NCI-H2196 (cell line): Measurements from ENCODE around the gene ASMTL.
"Not testable (repeated sequence)": the region's sequence is repeated elsewhere in the genome, so short reads cannot be mapped to it uniquely, and the experiment has no call there.

Experiments
- DNase-seq: peaks from one replicate; lab custom pipeline; 2025; ENCODE audit not compliant: unreplicated experiment; lab: John Stamatoyannopoulos, UW

ASMTL gene

GRCh38 chrX:1462596-1463251 lies 10.0 kb upstream of the ASMTL start:
- no peak for DNase-seq

DNA sequence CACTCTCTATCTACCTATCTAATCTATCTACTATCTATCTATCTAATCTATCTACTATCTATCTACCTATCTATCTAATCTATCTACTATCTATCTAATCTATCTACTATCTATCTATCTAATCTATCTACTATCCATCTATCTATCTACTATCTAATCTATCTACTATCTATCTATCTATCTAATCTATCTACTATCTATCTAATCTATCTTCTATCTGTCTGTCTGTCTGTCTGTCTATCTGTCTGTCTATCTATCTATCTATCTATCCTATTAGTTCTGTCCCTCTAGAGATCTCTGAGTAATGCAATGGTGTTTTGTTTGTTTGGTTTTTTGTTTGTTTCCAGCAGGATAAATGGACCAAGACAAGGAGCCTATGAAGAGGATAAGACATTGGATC lies 9.4 kb upstream of the ASMTL start:
- DNase-seq = no peak

- no peak for DNase-seq
Measured at GRCh38 chrX:1455948-1456280, 3.2 kb upstream of the ASMTL start.

GRCh38 chrX:1453951-1454785 lies 1.5 kb upstream of the ASMTL start:
- no peak for DNase-seq

GRCh38 chrX:1453395-1453783 lies 680 bp upstream of the ASMTL start:
- DNase-seq = no peak

GRCh38 chrX:1451661-1452515 lies 821 bp downstream of the ASMTL start:
- DNase-seq = no peak

GRCh38 chrX:1451251-1451660 lies 1.5 kb downstream of the ASMTL start:
- DNase-seq = no peak

DNA sequence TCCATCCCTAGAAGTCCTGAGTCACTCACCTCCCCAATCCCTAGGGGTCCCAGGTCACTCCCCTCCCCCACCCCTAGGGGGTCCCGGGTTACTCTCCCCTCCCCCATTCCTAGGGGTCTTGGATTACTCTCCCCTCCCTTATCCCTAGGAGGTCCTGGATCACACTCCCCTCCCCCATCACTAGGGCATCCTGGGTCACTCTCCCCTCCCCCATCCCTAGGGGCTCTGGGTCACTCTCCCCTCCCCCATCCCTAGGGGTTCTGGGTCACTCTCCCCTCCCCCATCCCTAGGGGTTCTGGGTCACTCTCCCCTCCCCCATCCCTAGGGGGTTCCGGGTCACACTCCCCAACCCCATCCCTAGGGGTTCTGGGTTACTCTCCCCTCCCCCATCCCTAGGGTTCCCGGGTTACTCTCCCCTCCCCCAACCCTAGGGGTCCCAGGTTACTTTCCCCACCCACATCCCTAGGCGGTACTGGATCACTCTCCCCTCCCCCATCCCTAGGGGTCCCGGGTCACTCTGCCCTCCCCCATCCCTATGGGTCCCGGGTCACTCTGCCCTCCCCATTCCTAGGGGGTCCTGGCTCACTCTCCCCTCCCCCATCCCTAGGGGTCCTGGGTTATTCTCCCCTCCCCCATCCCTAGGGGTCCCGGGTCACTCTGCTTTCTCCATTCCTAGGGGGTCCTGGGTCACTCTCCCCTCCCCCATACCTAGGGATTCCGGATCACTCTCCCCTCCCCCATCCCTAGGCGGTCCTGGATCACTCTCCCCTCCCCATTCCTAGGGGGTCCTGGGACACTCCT lies 2.1 kb downstream of the ASMTL start:
- no peak for DNase-seq

- no peak for DNase-seq
Measured at GRCh38 chrX:1449823-1450149, 2.9 kb downstream of the ASMTL start.

DNA sequence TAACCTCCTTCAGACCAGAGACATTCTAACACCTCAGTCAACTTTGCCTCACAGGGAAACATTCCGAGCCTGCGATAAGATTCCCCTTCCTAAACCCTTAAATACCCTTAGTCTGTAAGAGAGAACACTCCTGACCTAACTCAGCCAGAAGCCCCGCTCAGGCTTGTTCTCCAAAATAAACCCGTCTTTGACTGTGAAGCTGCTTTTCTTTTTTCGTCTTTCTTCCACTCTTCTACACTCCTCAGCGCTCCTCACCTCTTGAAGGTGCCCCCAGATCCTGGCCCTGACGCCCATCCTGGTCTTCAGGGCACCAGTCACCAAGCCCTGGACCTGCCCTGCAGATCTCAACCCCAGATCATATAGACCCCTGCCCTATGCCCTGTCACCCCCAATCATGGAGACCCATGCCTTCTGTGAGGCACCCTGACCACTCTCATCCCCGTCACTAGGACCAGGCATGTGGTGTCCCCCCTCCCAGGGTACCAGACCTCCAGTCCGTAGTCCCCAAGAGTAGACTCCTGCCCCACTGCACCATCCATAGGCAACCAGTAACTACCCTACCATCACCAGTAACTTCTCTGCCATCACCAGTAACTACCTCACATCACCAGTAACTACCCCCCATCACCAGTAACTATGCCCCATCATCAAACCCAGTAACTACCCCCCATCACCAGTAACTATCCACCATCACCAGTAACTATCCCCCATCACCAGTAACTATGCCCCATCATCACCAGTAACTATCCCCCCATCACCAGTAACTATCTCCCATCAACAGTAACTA lies 3.5 kb downstream of the ASMTL start:
- no peak for DNase-seq

DNA sequence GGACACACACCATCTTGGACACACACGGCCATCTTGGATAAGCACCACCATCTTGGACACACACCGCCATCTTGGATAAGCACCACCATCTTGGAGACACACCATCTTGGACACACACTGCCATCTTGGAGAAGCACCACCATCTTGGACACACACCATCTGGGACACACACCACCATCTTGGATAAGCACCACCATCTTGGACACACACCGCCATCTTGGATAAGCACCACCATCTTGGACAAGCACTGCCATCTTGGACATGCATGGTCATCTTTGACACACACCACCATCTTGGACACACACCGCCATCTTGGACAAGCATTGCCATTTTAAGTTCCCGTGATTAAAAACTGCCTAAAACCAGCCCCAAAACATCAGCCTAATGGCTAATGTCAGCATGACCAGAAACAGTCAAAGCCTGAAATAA lies 4.1 kb downstream of the ASMTL start:
- DNase-seq = not testable (repeated sequence)

DNA sequence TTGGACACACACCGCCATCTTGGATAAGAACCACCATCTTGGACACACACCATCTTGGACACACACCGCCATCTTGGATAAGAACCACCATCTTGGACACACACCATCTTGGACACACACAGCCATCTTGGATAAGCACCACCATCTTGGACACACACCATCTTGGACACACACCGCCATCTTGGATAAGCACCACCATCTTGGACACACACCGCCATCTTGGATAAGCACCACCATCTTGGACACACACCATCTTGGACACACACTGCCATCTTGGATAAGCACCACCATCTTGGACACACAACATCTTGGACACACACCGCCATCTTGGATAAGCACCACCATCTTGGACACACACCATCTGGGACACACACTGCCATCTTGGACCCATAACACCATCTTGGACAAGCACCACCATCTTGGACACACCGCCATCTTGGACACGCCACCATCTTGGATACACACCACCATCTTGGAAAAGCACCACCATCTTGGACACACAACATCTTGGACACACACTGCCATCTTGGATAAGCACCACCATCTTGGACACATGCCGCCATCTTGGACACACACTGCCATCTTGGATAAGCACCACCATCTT lies 4.6 kb downstream of the ASMTL start:
- DNase-seq = not testable (repeated sequence)

DNA sequence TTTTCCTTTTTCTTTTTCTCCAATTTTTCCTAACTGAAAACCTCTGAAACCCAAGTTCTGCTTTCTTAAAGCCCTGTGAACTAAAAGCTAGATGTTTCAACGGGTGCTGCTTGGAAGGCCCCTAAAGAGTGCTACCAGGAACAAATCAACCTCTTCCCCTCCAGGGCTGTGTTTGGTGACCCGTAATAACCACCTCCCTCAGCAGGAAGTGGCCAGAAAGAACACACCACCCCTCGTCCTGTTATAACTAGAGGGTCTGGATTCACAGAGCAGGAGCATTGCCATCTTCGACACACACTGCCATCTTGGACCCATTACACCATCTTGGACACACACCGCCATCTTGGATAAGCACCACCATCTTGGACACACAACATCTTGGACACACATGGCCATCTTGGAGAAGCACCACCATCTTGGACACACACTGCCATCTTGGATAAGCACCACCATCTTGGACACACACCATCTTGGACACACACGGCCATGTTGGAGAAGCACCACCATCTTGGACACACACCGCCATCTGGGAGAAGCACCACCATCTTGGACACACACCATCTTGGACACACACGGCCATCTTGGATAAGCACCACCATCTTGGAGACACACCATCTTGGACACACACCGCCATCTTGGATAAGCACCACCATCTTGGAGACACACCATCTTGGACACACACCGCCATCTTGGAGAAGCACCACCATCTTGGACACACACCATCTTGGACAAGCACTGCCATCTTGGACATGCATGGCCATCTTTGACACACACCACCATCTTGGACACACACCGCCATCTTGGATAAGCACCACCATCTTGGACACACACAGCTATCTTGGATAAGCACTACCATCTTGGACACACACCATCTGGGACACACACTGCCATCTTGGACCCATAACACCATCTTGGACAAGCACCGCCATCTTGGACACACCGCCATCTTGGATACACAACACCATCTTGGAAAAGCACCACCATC lies 5.4 kb downstream of the ASMTL start:
- not testable (repeated sequence) for DNase-seq

- no peak for DNase-seq
Measured at GRCh38 chrX:1444561-1445500, 7.9 kb downstream of the ASMTL start.

- DNase-seq = no peak
Measured at GRCh38 chrX:1443496-1444075, 9.1 kb downstream of the ASMTL start.

DNA sequence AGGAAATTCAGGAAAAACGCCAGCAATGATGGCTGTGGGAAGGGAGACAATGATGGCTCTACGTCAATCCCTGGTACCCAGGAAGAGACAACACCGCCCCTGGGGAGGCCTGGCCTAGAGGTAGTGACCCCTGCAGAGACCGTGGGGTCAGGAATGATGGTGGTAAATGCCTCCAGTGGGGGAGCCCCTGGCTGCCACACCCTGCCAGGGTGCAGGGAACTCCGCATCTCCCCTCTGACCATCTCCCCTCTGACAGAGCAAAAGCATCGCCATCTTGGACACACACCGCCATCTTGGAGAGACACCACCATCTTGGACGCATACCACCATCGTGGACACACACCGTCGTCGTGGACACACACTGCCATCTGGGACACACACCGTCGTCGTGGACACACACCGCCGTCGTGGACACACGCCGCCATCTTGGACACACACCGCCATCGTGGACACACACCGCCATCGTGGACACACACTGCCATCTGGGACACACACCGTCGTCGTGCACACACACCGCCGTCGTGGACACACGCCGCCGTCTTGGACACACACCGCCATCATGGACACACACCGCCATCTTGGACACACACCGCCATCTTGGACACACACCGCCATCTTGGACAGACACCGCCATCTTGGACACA lies 9.9 kb downstream of the ASMTL start:
- no peak for DNase-seq
